ENCODE results near the gene NDOR1. TPM values are rescaled to one million over a fixed set of nuclear protein-coding genes. Genes with fewer than 3 reads are reported as not detected.

The NDOR1 gene
- total RNA-seq, 3 donors from 2014 or later, result 45.2 to 53.7 (median 50.5) TPM

GRCh38 chr9:137264067-137264466 is 58.6 kb downstream of the NDOR1 start:
- no peak for ATAC-seq
- Mint-ChIP-seq H3K36me3 (ENCODE audit: insufficient read depth) (peaks cover 11% of the 10 kb centered on the region), H3K9me3 (no peaks in the 10 kb centered on the region), H3K4me3 (no peak overlapping the region), H3K4me1 (ENCODE audit: low read depth) (peaks cover 2% of the 10 kb centered on the region), H3K27me3 (ENCODE audit: low read depth) (no peaks in the 10 kb centered on the region)
- DNase-seq, result no peak

GRCh38 chr9:137265496-137266161 is 60.1 kb downstream of the NDOR1 start:
- Mint-ChIP-seq H3K36me3 (ENCODE audit: insufficient read depth) (peaks cover 19% of the 10 kb centered on the region), H3K27me3 (ENCODE audit: low read depth) (no peaks in the 10 kb centered on the region), H3K9me3 (no peaks in the 10 kb centered on the region), H3K4me1 (ENCODE audit: low read depth) (peaks cover 2% of the 10 kb centered on the region), H3K4me3 (no peak overlapping the region)
- ATAC-seq (no peak), DNase-seq (no peak)

DNA sequence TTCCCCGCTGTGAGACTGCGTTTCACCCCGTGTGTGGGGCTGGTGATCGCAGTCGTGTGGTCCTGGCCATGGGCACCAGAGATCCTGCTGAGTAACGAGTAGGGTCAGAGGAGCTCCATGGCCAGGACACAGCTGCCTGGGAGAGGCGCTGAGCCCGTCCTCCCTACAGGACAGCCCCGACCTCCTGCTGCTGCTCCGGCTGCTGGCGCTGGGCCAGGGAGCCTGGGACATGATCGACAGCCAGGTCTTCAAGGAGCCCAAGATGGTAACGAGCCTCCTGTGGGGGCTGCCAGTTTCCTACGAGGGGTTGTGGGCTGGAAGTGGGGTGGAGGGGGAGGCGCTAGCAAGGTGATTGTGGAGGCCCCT is 60.6 kb downstream of the NDOR1 start:
- DNase-seq (no peak), ATAC-seq (no peak)
- no peaks in the 10 kb centered on the region for H3K9me3 Mint-ChIP-seq
- peaks cover 5% of the 10 kb centered on the region for H3K4me1 Mint-ChIP-seq (ENCODE audit: low read depth)
- H3K36me3 Mint-ChIP-seq (ENCODE audit: insufficient read depth), result peaks cover 19% of the 10 kb centered on the region
- no peak overlapping the region for H3K4me3 Mint-ChIP-seq
- H3K27me3 Mint-ChIP-seq (ENCODE audit: low read depth), result no peaks in the 10 kb centered on the region

Other genes with a start within 250 kb of the NDOR1 start
- under 1 TPM in 2 of 3 donors, not detected in 1; 0.30 to 0.51 TPM for gene PTGDS, start 228.2 kb upstream of the NDOR1 start, total RNA-seq
- gene LCNL1, start 222.7 kb upstream of the NDOR1 start, total RNA-seq, result not detected
- 100 to 1,000 TPM; 106 to 126 (median 123) TPM for gene PAXX, start 213.3 kb upstream of the NDOR1 start, total RNA-seq
- gene CLIC3, start 209.1 kb upstream of the NDOR1 start, total RNA-seq, result under 1 TPM in 2 of 3 donors, not detected in 1; 0.18 to 0.54 TPM
- gene ABCA2, start 177.5 kb upstream of the NDOR1 start, total RNA-seq, result 10 to 100 TPM in 2 of 3 donors, 1 to 10 TPM in 1; 9.1 to 15.3 (median 14.3) TPM
- 1 to 10 TPM in 1 of 3 donors, under 1 TPM in 2; 0.74 to 2.4 (median 0.81) TPM for gene FUT7, start 173.6 kb upstream of the NDOR1 start, total RNA-seq
- gene NPDC1, start 159.5 kb upstream of the NDOR1 start, total RNA-seq, result 10 to 100 TPM; 15.1 to 33.0 (median 23.2) TPM
- under 1 TPM in 1 of 3 donors, not detected in 2; 0.34 TPM for gene ENTPD2, start 151.6 kb upstream of the NDOR1 start, total RNA-seq
- 1 to 10 TPM; 3.6 to 5.5 (median 4.6) TPM for gene SAPCD2, start 135.1 kb upstream of the NDOR1 start, total RNA-seq
- 1 to 10 TPM; 5.6 to 8.4 (median 7.8) TPM for gene UAP1L1, start 128.2 kb upstream of the NDOR1 start, total RNA-seq
- gene MAN1B1, start 118.7 kb upstream of the NDOR1 start, total RNA-seq, result 10 to 100 TPM; 30.7 to 34.0 (median 33.5) TPM
- gene DPP7, start 91.0 kb upstream of the NDOR1 start, total RNA-seq, result 100 to 1,000 TPM; 352 to 394 (median 392) TPM
- under 1 TPM in 2 of 3 donors, not detected in 1; 0.13 to 0.26 TPM for gene GRIN1, start 66.5 kb upstream of the NDOR1 start, total RNA-seq
- gene LRRC26, start 35.6 kb upstream of the NDOR1 start, total RNA-seq, result under 1 TPM in 1 of 3 donors, not detected in 2; 0.18 TPM
- not detected for gene TMEM210, start 33.6 kb upstream of the NDOR1 start, total RNA-seq
- gene ANAPC2, start 17.1 kb upstream of the NDOR1 start, total RNA-seq, result 10 to 100 TPM; 71.9 to 86.3 (median 73.3) TPM
- gene SSNA1, start 17.0 kb upstream of the NDOR1 start, total RNA-seq, result 100 to 1,000 TPM; 144 to 156 (median 150) TPM
- gene TPRN, start 5.0 kb upstream of the NDOR1 start, total RNA-seq, result 10 to 100 TPM; 15.4 to 15.6 (median 15.5) TPM
- gene TMEM203, start 52 bp upstream of the NDOR1 start, total RNA-seq, result 10 to 100 TPM; 42.3 to 45.1 (median 44.4) TPM
- gene RNF208, start 16.5 kb downstream of the NDOR1 start, total RNA-seq, result 1 to 10 TPM; 3.3 to 6.0 (median 4.4) TPM
- under 1 TPM in 2 of 3 donors, not detected in 1; 0.46 to 0.50 TPM for gene CYSRT1, start 19.5 kb downstream of the NDOR1 start, total RNA-seq
- gene RNF224, start 21.8 kb downstream of the NDOR1 start, total RNA-seq, result not detected
- gene SLC34A3, start 25.2 kb downstream of the NDOR1 start, total RNA-seq, result not detected
- 100 to 1,000 TPM; 345 to 383 (median 380) TPM for gene TUBB4B, start 35.6 kb downstream of the NDOR1 start, total RNA-seq
- not detected for gene STPG3, start 45.6 kb downstream of the NDOR1 start, total RNA-seq
- gene NELFB, start 49.6 kb downstream of the NDOR1 start, total RNA-seq, result 10 to 100 TPM; 72.0 to 81.1 (median 73.5) TPM
- gene TOR4A, start 72.0 kb downstream of the NDOR1 start, total RNA-seq, result 1 to 10 TPM; 3.2 to 4.0 (median 3.6) TPM
- gene NRARP, start 96.6 kb downstream of the NDOR1 start, total RNA-seq, result 10 to 100 TPM in 2 of 3 donors, 1 to 10 TPM in 1; 7.6 to 15.6 (median 11.6) TPM
- gene EXD3, start 217.5 kb downstream of the NDOR1 start, total RNA-seq, result 1 to 10 TPM; 1.7 to 2.8 (median 2.5) TPM
- under 1 TPM; 0.34 to 0.82 (median 0.46) TPM for gene NOXA1, start 217.7 kb downstream of the NDOR1 start, total RNA-seq
- gene ENTPD8, start 235.7 kb downstream of the NDOR1 start, total RNA-seq, result not detected